Measurements from ENCODE around the gene ZDHHC19.

GRCh38 chr3:196216681-196217211 lies 5.5 kb upstream of the ZDHHC19 start:
- TF ChIP-seq ZNF596 (tag by site-specific recombination; IDR thresholded peaks at IDR 0.05) (no peak), MYNN (tag by site-specific recombination; IDR thresholded peaks at IDR 0.05; ENCODE audit: borderline replicate concordance) (no peak), CTCF (tag by site-specific recombination; IDR thresholded peaks at IDR 0.05) (no peak), ZNF510 (tag by site-specific recombination; IDR thresholded peaks at IDR 0.05; ENCODE audit: insufficient replicate concordance) (no peak), YY1 (tag by site-specific recombination; IDR thresholded peaks at IDR 0.05) (no peak), ZSCAN4 (tag by site-specific recombination; IDR thresholded peaks at IDR 0.05) (no peak), PRDM6 (tag by site-specific recombination; IDR thresholded peaks at IDR 0.05) (no peak)
- TF ChIP-seq, protein P1, sequence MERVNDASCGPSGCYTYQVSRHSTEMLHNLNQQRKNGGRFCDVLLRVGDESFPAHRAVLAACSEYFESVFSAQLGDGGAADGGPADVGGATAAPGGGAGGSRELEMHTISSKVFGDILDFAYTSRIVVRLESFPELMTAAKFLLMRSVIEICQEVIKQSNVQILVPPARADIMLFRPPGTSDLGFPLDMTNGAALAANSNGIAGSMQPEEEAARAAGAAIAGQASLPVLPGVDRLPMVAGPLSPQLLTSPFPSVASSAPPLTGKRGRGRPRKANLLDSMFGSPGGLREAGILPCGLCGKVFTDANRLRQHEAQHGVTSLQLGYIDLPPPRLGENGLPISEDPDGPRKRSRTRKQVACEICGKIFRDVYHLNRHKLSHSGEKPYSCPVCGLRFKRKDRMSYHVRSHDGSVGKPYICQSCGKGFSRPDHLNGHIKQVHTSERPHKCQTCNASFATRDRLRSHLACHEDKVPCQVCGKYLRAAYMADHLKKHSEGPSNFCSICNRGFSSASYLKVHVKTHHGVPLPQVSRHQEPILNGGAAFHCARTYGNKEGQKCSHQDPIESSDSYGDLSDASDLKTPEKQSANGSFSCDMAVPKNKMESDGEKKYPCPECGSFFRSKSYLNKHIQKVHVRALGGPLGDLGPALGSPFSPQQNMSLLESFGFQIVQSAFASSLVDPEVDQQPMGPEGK (tag by site-specific recombination; IDR thresholded peaks at IDR 0.05): no peak

All from HEK293 (cell line).